Fibroblast of the conjunctiva (primary cell): ENCODE measurements around the gene MARCHF10.

Experiments
- DNase-seq: peaks from one replicate; pipeline ENCODE4 v3.0.0-alpha.2; 2010; ENCODE audit warnings: low read depth

MARCHF10 gene

DNA sequence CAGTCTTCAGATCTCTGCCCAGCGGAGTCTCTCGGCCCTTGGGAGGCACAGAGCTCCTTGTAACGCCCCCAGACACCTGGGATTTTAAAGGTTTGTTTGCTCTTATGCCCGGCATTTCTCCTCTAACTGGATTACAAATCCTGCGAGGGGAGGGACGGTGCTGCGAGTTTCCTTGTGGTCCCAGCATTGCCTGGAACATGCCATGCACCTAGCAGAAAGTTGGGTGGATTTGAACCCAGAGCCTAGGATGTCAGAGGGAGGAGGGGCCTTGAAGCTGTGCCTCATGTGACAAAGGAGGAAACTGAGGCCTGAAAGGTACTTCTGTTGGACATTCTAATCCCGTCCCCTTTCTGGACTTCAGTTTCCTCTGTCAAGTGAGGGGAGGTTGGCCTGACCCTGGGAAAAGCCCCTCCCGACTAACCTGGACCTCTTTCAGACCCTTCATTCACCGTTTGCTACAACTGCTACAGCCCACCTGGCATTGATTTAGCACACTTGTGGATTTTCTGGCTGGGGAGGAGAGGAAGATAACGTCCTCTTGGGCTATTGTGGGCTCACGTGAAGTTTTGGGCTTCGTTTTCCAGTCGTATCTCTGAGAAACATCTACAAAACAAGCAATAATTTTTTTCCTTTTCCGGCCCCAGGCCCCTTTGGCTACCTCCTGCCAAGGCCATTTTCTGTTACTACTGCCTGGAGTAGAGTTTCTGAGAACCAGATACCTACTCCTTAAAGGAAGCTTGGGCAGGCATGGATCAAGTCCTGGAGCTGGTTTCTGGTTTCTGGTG lies 149.8 kb downstream of the MARCHF10 start:
- no peak for DNase-seq

DNA sequence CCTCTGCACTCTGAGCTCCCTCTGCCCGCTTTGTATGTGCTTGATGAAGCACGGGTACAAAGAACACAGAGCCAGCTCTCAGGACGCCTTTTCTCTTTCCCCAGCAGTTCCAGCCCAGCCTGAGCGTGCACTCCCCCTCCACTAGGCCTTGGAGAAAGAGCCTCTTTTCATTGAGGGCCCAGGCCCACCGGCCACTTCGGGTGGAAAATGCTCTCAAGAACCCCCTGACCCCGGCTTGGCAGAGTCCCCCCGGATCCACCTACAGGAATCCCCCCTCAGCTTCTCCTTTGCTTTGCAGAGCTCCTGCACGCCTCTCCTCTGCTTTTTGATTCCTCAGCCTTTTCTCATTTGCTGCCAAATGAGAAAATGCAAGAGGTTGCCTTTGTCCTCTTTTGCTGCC lies 150.4 kb downstream of the MARCHF10 start:
- no peak for DNase-seq

DNA sequence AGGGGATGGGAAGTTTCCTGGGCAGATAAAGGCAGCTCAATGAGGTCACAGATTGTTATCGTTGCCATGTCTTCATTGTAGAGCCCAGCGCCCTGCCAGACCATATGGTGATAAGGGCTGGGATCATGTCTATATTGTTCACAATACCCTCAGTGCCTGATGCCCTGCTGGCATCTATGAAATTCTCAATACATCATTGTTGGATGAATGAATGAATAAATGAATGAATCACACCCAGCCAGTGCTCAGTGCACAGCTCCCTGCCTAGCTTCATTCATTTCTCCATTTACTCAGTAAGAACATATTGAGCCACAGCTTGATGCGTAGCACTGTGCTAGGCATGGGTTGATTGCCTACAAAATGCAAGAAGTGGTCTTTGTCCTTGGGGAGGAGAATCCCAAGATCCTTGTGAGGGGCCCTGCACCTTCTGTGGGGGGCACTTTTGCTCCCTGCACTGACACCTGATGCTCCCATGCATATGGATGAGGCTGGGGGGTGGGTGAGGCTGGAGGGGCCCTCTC lies 150.9 kb downstream of the MARCHF10 start:
- DNase-seq: no peak

DNA sequence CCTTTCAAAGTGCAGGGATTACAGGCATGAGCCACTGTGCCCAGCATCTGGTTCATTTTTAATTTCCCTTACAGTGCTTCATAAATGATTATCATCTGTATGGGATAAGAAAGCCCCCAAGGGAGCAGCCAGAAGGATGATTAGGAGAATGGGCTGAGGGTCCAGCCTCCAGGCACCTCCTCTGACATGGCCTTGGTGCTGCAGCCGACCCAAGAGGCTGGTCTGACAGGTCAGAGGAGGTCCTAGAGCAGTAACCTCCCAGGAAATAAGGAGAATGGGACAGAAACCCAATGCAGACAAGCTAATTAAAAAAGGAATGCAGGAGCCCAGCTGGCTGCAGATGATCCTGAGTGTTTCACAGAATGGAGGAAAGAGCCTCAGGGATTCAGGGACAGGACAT lies 151.7 kb downstream of the MARCHF10 start:
- DNase-seq: no peak

DNA sequence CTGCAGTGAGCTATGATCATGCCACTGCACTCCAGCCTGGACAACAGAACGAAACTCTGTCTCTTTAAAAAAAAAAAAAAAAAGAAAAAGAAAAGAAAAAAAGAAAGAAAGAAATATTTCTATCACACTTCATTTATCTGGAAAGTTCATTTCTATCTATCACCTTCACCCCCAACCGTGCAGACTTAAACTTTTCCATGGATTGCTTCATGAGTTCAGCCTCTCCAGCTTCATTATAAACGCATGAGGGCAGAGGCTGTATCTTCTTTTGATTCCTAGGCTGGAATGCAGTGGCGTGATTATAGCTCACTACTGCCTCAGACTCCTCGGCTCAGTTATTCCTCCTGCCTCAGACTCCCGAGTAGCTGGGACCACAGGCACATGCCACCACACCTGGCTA lies 152.5 kb downstream of the MARCHF10 start:
- DNase-seq: no peak

DNA sequence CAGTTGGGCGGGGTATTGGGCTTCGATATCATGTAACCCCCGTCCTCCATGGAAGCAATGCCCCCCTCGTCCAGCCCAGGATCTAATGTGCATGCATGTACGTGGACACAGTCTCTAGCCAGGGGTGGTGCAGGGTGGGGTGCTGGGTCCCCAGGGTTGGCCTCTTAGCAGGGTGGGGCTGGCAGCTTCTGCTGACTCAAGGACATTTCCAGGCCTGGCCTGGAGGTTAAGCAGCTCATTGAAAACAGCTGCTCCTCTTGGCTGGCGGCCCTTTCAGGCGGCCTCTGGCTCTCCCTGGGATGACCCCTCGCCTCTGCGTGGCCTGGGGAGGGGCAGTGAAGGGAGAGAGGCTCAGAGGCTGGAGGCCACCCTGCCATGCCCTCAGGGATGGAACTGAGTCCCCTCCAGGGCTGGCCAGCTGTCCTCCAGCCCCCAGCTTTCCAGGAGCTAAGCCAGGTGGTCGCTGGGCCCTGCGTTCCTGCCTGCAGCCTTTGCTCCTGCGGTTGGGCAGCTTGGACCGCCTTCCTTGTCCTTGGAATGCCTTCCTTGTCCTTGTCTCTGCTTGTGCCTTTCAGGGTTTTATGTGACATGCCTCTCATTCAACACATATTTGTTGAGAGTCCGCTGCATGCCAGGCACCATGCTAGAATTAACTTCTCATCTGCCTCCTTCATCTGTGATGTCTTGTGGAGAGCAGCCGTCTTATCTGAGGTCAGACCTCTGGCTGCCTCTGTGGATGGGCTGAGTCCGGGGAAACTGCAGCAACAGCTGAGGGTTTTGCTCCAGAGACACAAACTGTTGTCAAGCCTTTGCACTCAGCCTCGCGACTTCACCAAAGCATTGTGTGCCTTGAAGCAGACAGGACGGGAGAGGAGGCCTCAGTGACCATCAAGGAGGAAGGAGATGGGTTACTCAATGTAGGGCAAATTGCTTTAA lies 154.0 kb downstream of the MARCHF10 start:
- DNase-seq: peak; percentile 70

DNA sequence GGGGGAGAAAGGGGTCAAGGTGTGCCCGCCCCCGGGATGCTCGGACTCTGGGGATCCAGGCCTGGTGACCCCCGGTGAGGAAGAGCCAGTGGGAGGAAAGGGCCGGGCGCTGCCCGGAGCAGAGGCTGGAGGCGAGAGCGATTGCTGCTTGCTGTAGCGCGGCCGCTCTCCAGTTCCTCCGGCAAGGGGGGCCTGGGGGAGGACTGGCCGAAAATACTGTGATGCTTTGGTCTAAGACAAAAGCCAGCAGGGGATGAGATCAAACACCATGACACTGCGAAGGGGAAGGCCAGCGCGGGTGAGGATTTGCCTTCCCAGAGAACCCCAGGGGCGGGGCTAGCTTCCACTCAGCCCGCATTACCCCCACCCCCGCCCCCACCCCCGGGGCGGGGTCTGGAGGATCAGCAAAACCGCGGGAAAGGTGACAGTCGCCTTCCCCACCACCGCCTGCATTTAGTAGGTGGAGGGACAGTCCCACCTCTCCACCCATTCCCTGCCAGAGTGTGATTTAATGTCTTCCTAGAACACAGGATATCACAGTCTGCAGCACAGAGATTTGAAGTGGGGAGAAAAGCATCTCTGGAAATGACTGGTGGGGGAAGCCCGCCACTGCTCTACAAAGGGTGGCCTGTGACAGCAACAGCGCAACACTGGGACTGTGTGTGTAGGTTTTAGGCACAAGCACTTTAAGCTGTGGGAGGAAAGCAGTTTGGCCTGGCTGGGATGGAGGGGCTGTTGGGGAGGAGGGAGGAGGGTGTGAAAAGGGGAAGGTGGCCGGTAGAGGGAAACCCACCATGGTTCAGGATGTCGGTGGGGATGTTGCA lies 154.9 kb downstream of the MARCHF10 start:
- DNase-seq: no peak

DNA sequence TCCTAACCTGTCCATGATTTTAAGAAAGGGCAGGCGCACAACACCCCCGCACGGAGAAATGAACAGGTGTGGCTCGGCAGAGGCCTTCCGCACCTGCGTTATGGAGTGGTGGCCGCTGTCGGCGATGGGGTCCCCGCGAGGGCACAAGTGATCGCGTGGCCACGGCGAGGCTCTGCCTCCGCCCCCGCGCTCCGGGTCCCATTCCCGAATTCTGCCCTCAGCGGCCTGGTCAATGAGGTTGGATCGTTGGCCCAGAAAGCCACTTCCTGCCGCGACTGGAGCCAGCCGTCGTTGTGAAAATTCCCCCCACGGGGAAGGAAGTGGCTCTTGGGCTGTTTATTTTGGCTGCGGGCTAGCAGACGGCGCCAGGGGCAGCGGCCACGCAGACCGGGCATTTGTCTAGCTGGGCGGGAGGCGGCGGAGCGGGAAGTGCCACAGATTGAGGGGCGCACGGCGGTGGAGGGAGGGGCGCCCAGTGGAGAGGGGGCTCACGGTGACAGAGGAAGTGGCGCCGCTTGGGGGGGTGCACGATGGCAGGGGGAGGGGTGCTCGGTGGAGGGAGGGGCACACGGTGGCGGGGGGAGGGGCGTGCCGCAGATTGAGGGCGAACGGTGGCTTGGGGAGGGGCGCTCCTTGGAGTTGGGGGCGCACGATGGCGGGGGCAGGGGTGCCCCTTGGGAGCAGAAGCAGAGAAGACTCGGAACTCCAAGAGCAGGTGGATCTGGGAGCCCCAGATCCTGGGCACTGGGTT lies 155.7 kb downstream of the MARCHF10 start:
- no peak for DNase-seq
